ENCODE data around the gene FIGLA.

FIGLA gene

DNA sequence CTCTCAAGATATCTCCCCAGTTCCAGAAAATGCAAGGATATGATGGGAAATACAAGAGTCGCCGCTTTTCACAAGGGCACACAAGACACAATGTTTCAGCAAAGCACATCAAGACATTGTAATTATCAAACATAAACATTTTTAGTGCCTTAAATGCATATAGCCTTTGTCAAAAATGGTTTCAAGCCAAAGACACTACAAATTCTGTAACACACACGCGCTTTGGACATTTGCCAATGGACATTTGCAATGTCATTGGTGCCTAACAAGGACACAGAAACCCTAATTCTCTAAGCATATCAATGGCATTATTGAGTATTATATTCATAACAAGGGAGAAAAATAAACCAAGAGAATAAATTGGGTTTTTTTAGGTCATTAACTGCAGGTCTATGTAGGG, 38.6 kb downstream of the FIGLA start:
- H2BK5ac ChIP-seq (ENCODE audit: low read length), result no peak overlapping the region
- no peak overlapping the region for H2BK120ac ChIP-seq (ENCODE audit: low read depth, low read length)
- no peak overlapping the region for H3K56ac ChIP-seq (ENCODE audit: low read length)
- no peak overlapping the region for H3K4ac ChIP-seq (ENCODE audit: low read depth, low read length)
- H3K18ac ChIP-seq (ENCODE audit: low read length), result no peak overlapping the region
- peaks cover 75% of the 10 kb centered on the region for H3K79me2 ChIP-seq (ENCODE audit: control insufficient read depth, insufficient read depth, low read length)
- H3K27ac ChIP-seq (ENCODE audit: low read depth, low read length), result no peak overlapping the region
- DNase-seq, result no peak
- H3K79me1 ChIP-seq (ENCODE audit: low read length), result peaks cover 25% of the 10 kb centered on the region
- H4K8ac ChIP-seq (ENCODE audit: low read depth, low read length), result no peak overlapping the region
- H2BK15ac ChIP-seq (replicated peaks; ENCODE audit: low read depth), result no peak overlapping the region
- no peaks in the 10 kb centered on the region for H3K36me3 ChIP-seq (ENCODE audit: control insufficient read depth, insufficient read depth, low read length)
- no peak overlapping the region for H3K4me3 ChIP-seq (ENCODE audit: low read length)
- peaks cover 4% of the 10 kb centered on the region for H3K4me1 ChIP-seq (ENCODE audit: control insufficient read depth, low read depth, low read length)
- H3K9ac ChIP-seq (ENCODE audit: low read length), result no peak overlapping the region
- H3K23ac ChIP-seq (ENCODE audit: low read length), result no peak overlapping the region
- no CpG with 5 or more reads among the region's 4 CpGs for WGBS (ENCODE audit: extremely low coverage, insufficient coverage, low lambda C conversion rate)
- no peak overlapping the region for H2AK5ac ChIP-seq (ENCODE audit: low read length)
- H3K27me3 ChIP-seq (ENCODE audit: insufficient read depth, low read length, poor library complexity), result no peaks in the 10 kb centered on the region
- H3K4me2 ChIP-seq (ENCODE audit: low read length), result no peak overlapping the region
- H4K5ac ChIP-seq (ENCODE audit: low read length), result no peak overlapping the region

DNA sequence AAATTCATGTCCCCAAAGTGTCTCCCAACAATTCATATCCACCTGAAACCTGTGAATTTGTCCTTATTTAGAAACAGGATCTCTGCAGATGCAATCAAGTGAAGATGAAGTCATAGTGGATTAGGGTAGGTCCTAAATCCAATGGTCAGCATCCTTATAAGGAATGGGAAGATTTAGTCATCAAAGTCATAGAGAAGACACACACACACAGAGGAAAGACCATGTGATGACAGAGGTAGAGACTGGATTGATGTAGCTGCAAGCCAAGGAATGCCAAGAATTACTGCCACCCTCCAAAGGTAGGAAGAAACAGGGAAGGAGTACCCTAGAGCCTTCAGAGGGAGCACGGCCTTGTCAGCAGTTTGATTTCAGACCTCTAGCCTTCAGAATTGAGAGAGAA, 40.1 kb downstream of the FIGLA start:
- no peak overlapping the region for H4K8ac ChIP-seq (ENCODE audit: low read depth, low read length)
- no peaks in the 10 kb centered on the region for H3K36me3 ChIP-seq (ENCODE audit: control insufficient read depth, insufficient read depth, low read length)
- peaks cover 7% of the 10 kb centered on the region for H3K4me1 ChIP-seq (ENCODE audit: control insufficient read depth, low read depth, low read length)
- no peak overlapping the region for H3K4me3 ChIP-seq (ENCODE audit: low read length)
- no peak overlapping the region for H3K9ac ChIP-seq (ENCODE audit: low read length)
- H3K27ac ChIP-seq (ENCODE audit: low read depth, low read length), result no peak overlapping the region
- H3K18ac ChIP-seq (ENCODE audit: low read length), result no peak overlapping the region
- peak; percentile 81 for DNase-seq
- no peak overlapping the region for H3K4ac ChIP-seq (ENCODE audit: low read depth, low read length)
- H2BK120ac ChIP-seq (ENCODE audit: low read depth, low read length), result no peak overlapping the region
- no peaks in the 10 kb centered on the region for H3K27me3 ChIP-seq (ENCODE audit: insufficient read depth, low read length, poor library complexity)
- H2AK5ac ChIP-seq (ENCODE audit: low read length), result no peak overlapping the region
- no peak overlapping the region for H2BK5ac ChIP-seq (ENCODE audit: low read length)
- H4K5ac ChIP-seq (ENCODE audit: low read length), result no peak overlapping the region
- H3K79me2 ChIP-seq (ENCODE audit: control insufficient read depth, insufficient read depth, low read length), result peaks cover 75% of the 10 kb centered on the region
- H2BK15ac ChIP-seq (replicated peaks; ENCODE audit: low read depth), result no peak overlapping the region
- H3K4me2 ChIP-seq (ENCODE audit: low read length), result no peak overlapping the region
- H3K56ac ChIP-seq (ENCODE audit: low read length), result no peak overlapping the region
- no CpG with 5 or more reads among the region's 1 CpG for WGBS (ENCODE audit: extremely low coverage, insufficient coverage, low lambda C conversion rate)
- no peak overlapping the region for H3K23ac ChIP-seq (ENCODE audit: low read length)
- peaks cover 23% of the 10 kb centered on the region for H3K79me1 ChIP-seq (ENCODE audit: low read length)

DNA sequence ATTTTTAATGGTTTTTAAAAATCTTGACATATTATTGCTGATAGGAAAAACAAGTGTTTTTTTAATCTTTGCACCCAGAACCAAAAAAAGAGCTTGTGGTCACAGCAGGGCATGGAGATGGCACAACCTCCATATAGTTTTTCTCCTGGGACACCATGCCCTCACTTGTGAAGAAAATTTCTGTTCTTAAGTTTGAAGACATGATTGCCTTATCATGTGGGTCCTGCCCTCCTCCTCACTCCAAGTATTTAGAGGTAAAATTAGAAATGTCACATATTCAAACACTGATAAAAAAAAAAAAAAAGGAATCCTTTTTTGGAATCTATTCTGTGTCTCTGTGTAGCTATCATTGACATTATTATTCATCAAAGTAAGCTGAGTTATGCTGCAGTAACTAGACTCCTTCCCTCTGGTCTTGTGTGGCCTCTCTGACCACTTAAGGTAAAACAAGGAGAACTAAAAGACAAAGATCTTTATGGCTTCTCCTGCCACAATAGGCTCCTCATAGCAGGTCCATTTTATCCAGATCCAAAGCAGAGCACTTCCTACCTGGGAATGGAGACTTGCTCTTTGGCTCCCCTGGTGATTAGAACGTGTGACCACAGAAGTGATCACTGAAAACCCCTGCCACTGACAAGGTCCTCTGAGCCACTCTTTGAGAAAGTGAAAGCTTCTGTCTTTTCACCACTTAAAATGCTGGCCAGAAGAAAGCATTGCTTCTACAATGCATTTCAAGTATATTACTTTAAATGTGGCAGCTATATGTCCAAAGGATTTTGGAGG, 42.2 kb downstream of the FIGLA start:
- H3K56ac ChIP-seq (ENCODE audit: low read length), result no peak overlapping the region
- no peak overlapping the region for H2BK15ac ChIP-seq (replicated peaks; ENCODE audit: low read depth)
- no peak overlapping the region for H3K18ac ChIP-seq (ENCODE audit: low read length)
- H2BK5ac ChIP-seq (ENCODE audit: low read length), result no peak overlapping the region
- no peak overlapping the region for H3K4me3 ChIP-seq (ENCODE audit: low read length)
- no peak overlapping the region for H3K4me2 ChIP-seq (ENCODE audit: low read length)
- H3K9ac ChIP-seq (ENCODE audit: low read length), result no peak overlapping the region
- H3K27ac ChIP-seq (ENCODE audit: low read depth, low read length), result no peak overlapping the region
- peaks cover 3% of the 10 kb centered on the region for H3K4me1 ChIP-seq (ENCODE audit: control insufficient read depth, low read depth, low read length)
- peaks cover 13% of the 10 kb centered on the region for H3K79me1 ChIP-seq (ENCODE audit: low read length)
- H2BK120ac ChIP-seq (ENCODE audit: low read depth, low read length), result no peak overlapping the region
- no peak overlapping the region for H4K8ac ChIP-seq (ENCODE audit: low read depth, low read length)
- no peaks in the 10 kb centered on the region for H3K27me3 ChIP-seq (ENCODE audit: insufficient read depth, low read length, poor library complexity)
- H4K5ac ChIP-seq (ENCODE audit: low read length), result no peak overlapping the region
- H3K23ac ChIP-seq (ENCODE audit: low read length), result no peak overlapping the region
- no CpG with 5 or more reads among the region's 1 CpG for WGBS (ENCODE audit: extremely low coverage, insufficient coverage, low lambda C conversion rate)
- H3K4ac ChIP-seq (ENCODE audit: low read depth, low read length), result no peak overlapping the region
- no peak overlapping the region for H2AK5ac ChIP-seq (ENCODE audit: low read length)
- peak; percentile 77 for DNase-seq
- peaks cover 68% of the 10 kb centered on the region for H3K79me2 ChIP-seq (ENCODE audit: control insufficient read depth, insufficient read depth, low read length)
- no peaks in the 10 kb centered on the region for H3K36me3 ChIP-seq (ENCODE audit: control insufficient read depth, insufficient read depth, low read length)

DNA sequence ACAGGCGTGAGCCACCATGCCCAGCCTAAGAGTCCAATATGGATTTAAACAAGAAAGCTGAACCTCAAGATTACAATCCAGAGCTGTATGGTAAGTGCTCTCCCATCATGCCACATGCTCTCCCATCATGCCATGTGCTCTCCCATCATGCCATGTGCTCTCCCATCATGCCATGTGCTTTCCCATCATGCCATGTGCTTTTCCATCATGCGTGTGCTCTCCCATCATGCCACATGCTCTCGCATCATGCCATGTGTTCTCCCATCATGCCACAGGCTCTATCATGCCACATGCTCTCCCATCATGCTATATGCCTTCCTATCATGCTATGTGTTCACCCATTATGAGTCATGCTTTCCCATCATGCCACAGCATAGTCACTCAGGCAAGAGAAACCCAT, 43.2 kb downstream of the FIGLA start:
- H2BK15ac ChIP-seq (replicated peaks; ENCODE audit: low read depth), result no peak overlapping the region
- H2AK5ac ChIP-seq (ENCODE audit: low read length), result no peak overlapping the region
- peaks cover 66% of the 10 kb centered on the region for H3K79me2 ChIP-seq (ENCODE audit: control insufficient read depth, insufficient read depth, low read length)
- no peaks in the 10 kb centered on the region for H3K36me3 ChIP-seq (ENCODE audit: control insufficient read depth, insufficient read depth, low read length)
- no peak overlapping the region for H2BK120ac ChIP-seq (ENCODE audit: low read depth, low read length)
- H3K4me1 ChIP-seq (ENCODE audit: control insufficient read depth, low read depth, low read length), result peaks cover 3% of the 10 kb centered on the region
- H3K23ac ChIP-seq (ENCODE audit: low read length), result no peak overlapping the region
- no peak overlapping the region for H3K4ac ChIP-seq (ENCODE audit: low read depth, low read length)
- no peak overlapping the region for H3K4me2 ChIP-seq (ENCODE audit: low read length)
- H2BK5ac ChIP-seq (ENCODE audit: low read length), result no peak overlapping the region
- DNase-seq, result no peak
- no peak overlapping the region for H3K9ac ChIP-seq (ENCODE audit: low read length)
- no peak overlapping the region for H4K8ac ChIP-seq (ENCODE audit: low read depth, low read length)
- H3K79me1 ChIP-seq (ENCODE audit: low read length), result peaks cover 8% of the 10 kb centered on the region
- no peak overlapping the region for H4K5ac ChIP-seq (ENCODE audit: low read length)
- WGBS (ENCODE audit: extremely low coverage, insufficient coverage, low lambda C conversion rate), result no CpG with 5 or more reads among the region's 3 CpGs
- no peak overlapping the region for H3K4me3 ChIP-seq (ENCODE audit: low read length)
- no peaks in the 10 kb centered on the region for H3K27me3 ChIP-seq (ENCODE audit: insufficient read depth, low read length, poor library complexity)
- no peak overlapping the region for H3K18ac ChIP-seq (ENCODE audit: low read length)
- no peak overlapping the region for H3K27ac ChIP-seq (ENCODE audit: low read depth, low read length)
- no peak overlapping the region for H3K56ac ChIP-seq (ENCODE audit: low read length)

DNA sequence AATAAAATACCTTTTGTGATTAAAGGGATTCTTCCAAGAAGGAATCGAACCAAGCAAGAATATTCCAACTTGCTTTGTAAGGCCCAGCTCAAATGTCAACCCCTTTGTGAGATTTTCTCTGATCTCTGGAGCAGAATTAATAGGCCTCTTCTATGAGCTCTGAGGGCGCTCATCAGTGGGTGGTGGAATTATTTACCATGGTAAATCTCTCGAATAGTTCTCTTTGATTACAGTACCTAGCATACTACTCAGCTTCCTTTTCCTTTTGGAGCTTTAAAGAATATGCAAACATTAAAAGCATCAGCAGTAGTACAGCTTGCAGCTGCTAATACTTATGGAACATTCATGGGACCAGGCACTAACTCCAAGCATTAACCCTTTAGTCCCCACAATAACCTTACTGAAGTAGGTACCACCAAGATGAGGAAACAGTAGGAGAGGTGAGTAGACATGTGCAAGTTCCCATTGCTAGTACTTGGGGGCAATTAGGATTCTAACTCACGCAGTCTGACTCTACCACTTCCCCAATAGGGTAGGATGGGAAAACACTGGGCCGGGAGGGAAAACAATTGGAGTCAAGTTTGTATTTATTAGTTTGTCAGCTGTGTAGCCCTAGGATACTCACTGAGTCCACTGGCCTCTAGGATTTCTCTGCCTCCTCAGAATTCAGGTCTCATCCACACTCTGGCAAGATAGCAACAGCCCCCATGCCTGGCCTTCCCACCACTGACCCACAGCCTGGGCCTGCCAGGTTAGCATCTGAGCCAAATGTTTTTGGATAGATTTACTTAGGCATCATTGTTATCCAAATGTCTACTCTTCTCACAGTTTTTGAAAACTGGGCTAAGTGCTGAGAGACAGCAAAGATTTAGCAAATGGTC, 44.1 kb downstream of the FIGLA start:
- no peak overlapping the region for H4K5ac ChIP-seq (ENCODE audit: low read length)
- H3K79me1 ChIP-seq (ENCODE audit: low read length), result peaks cover 10% of the 10 kb centered on the region
- no peak for DNase-seq
- WGBS (ENCODE audit: extremely low coverage, insufficient coverage, low lambda C conversion rate), result no CpG with 5 or more reads among the region's 5 CpGs
- peak overlapping the region; percentile 76 for H3K4ac ChIP-seq (ENCODE audit: low read depth, low read length)
- peaks cover 3% of the 10 kb centered on the region for H3K4me1 ChIP-seq (ENCODE audit: control insufficient read depth, low read depth, low read length)
- H3K9ac ChIP-seq (ENCODE audit: low read length), result no peak overlapping the region
- no peak overlapping the region for H4K8ac ChIP-seq (ENCODE audit: low read depth, low read length)
- H3K56ac ChIP-seq (ENCODE audit: low read length), result no peak overlapping the region
- H2AK5ac ChIP-seq (ENCODE audit: low read length), result no peak overlapping the region
- no peak overlapping the region for H2BK120ac ChIP-seq (ENCODE audit: low read depth, low read length)
- H2BK5ac ChIP-seq (ENCODE audit: low read length), result no peak overlapping the region
- H3K4me3 ChIP-seq (ENCODE audit: low read length), result no peak overlapping the region
- no peak overlapping the region for H3K23ac ChIP-seq (ENCODE audit: low read length)
- no peak overlapping the region for H3K27ac ChIP-seq (ENCODE audit: low read depth, low read length)
- H3K18ac ChIP-seq (ENCODE audit: low read length), result no peak overlapping the region
- no peak overlapping the region for H2BK15ac ChIP-seq (replicated peaks; ENCODE audit: low read depth)
- H3K36me3 ChIP-seq (ENCODE audit: control insufficient read depth, insufficient read depth, low read length), result no peaks in the 10 kb centered on the region
- H3K27me3 ChIP-seq (ENCODE audit: insufficient read depth, low read length, poor library complexity), result no peaks in the 10 kb centered on the region
- no peak overlapping the region for H3K4me2 ChIP-seq (ENCODE audit: low read length)
- H3K79me2 ChIP-seq (ENCODE audit: control insufficient read depth, insufficient read depth, low read length), result peaks cover 68% of the 10 kb centered on the region
